ENCODE measurements around the gene CIBAR2.

The CIBAR2 gene

DNA sequence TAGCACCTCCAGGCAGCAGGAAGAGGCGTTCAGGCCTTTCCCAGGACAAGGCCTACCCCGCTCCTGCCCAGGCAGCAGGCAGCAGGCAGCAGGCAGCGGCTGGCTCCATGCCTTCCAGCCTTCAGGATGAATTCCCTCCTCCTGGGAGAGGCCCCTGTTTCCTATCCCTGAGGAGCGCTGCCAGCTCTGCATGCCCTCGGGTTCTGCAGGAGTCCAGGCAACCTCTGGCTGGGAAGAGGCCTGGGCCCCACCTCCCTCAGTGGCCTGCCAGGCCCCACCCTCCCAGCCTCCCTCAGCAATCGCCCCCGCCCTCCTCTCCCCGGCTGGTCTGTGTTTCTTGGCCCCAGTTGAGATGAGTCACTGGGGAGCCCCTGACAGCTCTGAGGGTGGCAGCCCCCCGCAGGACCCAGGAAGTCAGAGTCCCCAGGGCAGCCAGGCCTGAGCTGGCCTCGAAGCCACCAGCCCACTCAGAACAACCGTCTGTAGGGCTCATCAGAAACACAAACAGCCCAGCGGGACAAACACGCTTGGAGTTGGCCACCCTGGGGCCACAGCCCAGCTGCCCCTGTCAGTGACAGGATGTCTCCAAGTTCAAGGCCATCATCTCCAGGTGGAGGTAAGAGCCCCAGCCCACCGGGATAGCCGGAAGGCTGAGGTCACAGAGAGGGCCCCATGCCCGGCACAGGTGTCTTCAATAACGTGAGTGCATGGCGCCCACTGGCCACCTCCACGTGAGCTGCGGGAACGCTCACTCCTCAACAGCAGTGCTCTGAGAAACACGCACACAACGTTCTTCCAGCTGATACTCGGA lies 39.5 kb upstream of the CIBAR2 start:
- no peaks in the 10 kb centered on the region for H3K9me3 ChIP-seq (ENCODE audit: low read length)
- H3K36me3 ChIP-seq (ENCODE audit: insufficient read depth, low read length) = no peaks in the 10 kb centered on the region
- peak overlapping the region; percentile 23 for H3K9ac ChIP-seq (ENCODE audit: low read length)
- no peaks in the 10 kb centered on the region for H3K27me3 ChIP-seq (ENCODE audit: control insufficient read depth in 1 of 2, insufficient read depth in 2 of 2, low read length in 2 of 2)
- H3K4me3 ChIP-seq (ENCODE audit: low read depth in 1 of 2, low read length in 2 of 2) = no peak overlapping the region
- peaks cover 40% of the 10 kb centered on the region for H3K4me1 ChIP-seq (ENCODE audit: insufficient read depth, low read length)
- H3K27ac ChIP-seq (ENCODE audit: low read depth, low read length) = peak overlapping the region; percentile 73

DNA sequence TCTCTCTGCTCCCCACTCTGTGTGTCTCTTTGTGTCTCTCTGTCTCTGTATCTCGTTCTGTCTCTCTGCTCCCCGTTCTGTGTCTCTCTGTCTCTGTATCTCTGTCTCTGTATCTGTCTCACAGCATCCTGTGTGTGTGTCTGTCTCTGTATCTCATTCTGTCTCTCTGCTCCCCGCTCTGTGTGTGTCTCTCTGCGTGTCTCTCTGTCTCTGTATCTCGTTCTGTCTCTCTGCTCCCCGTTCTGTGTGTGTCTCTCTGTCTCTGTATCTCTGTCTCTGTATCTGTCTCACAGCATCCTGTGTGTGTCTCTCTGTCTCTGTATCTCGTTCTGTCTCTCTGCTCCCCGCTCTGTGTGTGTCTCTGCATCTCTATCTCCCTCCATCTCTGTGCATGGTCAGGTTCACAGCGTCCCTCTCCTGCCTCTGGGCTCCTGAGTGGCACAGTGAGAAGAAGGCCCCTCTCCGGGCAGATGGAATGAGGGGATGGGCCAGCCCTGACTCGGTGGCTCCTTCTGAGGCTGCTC lies 38.9 kb upstream of the CIBAR2 start:
- H3K27ac ChIP-seq (ENCODE audit: low read depth, low read length) = peak overlapping the region; percentile 57
- peak overlapping the region; percentile 23 for H3K9ac ChIP-seq (ENCODE audit: low read length)
- H3K36me3 ChIP-seq (ENCODE audit: insufficient read depth, low read length) = no peaks in the 10 kb centered on the region
- H3K9me3 ChIP-seq (ENCODE audit: low read length) = no peaks in the 10 kb centered on the region
- H3K4me3 ChIP-seq (ENCODE audit: low read depth in 1 of 2, low read length in 2 of 2) = no peak overlapping the region
- H3K4me1 ChIP-seq (ENCODE audit: insufficient read depth, low read length) = peaks cover 40% of the 10 kb centered on the region
- H3K27me3 ChIP-seq (ENCODE audit: control insufficient read depth in 1 of 2, insufficient read depth in 2 of 2, low read length in 2 of 2) = no peaks in the 10 kb centered on the region

DNA sequence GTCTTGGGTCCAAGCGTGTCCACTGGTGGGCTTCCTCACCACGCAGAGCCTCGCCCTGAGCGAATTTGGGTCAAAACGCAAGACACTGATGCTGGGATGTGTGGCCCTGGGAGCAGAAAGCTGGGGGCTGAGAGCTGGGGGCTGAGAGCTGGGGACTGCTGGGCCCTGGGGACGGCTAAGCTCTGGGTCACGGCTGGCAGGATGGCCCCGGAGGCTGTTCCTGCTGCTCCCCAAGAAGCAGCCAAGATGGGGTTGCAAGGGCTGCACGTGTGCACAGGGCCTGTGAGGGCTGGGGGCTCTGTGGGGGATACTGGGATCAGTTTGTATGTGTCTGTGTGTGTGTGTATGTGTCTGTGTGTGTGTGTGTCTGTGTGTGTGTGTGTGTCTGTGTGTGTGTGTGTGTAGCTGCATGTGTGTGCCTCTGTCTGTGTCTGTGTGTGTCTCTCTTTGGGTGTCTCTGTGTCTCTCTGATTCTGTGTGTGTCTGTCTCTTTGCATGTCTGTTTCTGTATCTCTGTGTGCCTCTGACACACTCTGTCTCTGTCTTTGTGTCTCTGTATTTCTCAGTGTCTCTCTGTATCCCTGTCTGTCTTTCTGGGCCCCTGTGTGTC lies 38.2 kb upstream of the CIBAR2 start:
- Histone ChIP-seq H3K9me3 (ENCODE audit: low read length) (no peaks in the 10 kb centered on the region), H3K27me3 (ENCODE audit: control insufficient read depth in 1 of 2, insufficient read depth in 2 of 2, low read length in 2 of 2) (no peaks in the 10 kb centered on the region), H3K4me1 (ENCODE audit: insufficient read depth, low read length) (peaks cover 40% of the 10 kb centered on the region), H3K27ac (ENCODE audit: low read depth, low read length) (peak overlapping the region; percentile 52), H3K4me3 (ENCODE audit: low read depth in 1 of 2, low read length in 2 of 2) (no peak overlapping the region), H3K36me3 (ENCODE audit: insufficient read depth, low read length) (no peaks in the 10 kb centered on the region), H3K9ac (ENCODE audit: low read length) (peak overlapping the region; percentile 23)

DNA sequence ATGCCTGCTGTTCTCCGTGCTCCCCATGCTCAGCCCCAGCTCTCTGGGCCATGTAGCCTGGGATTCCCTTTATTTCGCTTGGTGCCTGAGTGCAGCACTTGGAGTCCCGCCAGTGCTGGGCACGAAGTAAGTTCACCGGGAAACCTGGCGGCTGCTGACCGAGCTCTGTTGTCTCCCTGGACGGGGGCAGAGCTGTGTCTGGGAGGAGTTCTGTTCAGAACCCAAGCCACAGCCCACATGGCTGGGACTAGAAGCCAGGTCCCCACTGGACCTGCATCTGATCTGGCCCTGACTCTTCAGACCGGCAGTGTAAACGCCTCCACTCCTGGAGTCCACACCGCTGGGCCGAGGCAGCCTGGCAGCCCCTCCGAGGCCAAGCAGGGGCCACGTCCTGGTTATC lies 37.5 kb upstream of the CIBAR2 start:
- Histone ChIP-seq H3K36me3 (ENCODE audit: insufficient read depth, low read length) (no peaks in the 10 kb centered on the region), H3K9me3 (ENCODE audit: low read length) (no peaks in the 10 kb centered on the region), H3K27me3 (ENCODE audit: control insufficient read depth in 1 of 2, insufficient read depth in 2 of 2, low read length in 2 of 2) (no peaks in the 10 kb centered on the region), H3K4me1 (ENCODE audit: insufficient read depth, low read length) (peaks cover 40% of the 10 kb centered on the region), H3K27ac (ENCODE audit: low read depth, low read length) (peak overlapping the region; percentile 52), H3K9ac (ENCODE audit: low read length) (no peak overlapping the region), H3K4me3 (ENCODE audit: low read depth in 1 of 2, low read length in 2 of 2) (no peak overlapping the region)

DNA sequence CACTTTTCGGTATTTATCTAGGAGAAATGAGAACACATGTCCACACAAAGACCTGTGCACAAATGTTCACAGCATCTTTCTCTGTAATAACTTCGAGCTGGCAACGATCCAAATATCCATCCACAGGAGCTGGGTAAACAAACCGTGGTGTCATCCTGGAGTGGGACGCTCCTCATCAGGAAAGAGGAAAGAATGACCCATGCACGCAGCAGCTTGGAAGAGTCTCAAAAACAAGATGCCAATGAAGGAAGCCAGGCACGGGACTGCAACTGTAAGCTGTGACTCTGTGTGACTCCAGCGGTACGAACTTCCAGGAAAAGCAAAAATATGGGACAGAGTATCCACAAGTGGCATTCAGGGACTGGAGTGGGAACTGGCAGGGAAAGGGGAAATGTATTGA lies 36.7 kb upstream of the CIBAR2 start:
- Histone ChIP-seq H3K27me3 (ENCODE audit: control insufficient read depth in 1 of 2, insufficient read depth in 2 of 2, low read length in 2 of 2) (no peaks in the 10 kb centered on the region), H3K9ac (ENCODE audit: low read length) (no peak overlapping the region), H3K9me3 (ENCODE audit: low read length) (no peaks in the 10 kb centered on the region), H3K36me3 (ENCODE audit: insufficient read depth, low read length) (no peaks in the 10 kb centered on the region), H3K4me1 (ENCODE audit: insufficient read depth, low read length) (peaks cover 40% of the 10 kb centered on the region), H3K27ac (ENCODE audit: low read depth, low read length) (no peak overlapping the region), H3K4me3 (ENCODE audit: low read depth in 1 of 2, low read length in 2 of 2) (no peak overlapping the region)

DNA sequence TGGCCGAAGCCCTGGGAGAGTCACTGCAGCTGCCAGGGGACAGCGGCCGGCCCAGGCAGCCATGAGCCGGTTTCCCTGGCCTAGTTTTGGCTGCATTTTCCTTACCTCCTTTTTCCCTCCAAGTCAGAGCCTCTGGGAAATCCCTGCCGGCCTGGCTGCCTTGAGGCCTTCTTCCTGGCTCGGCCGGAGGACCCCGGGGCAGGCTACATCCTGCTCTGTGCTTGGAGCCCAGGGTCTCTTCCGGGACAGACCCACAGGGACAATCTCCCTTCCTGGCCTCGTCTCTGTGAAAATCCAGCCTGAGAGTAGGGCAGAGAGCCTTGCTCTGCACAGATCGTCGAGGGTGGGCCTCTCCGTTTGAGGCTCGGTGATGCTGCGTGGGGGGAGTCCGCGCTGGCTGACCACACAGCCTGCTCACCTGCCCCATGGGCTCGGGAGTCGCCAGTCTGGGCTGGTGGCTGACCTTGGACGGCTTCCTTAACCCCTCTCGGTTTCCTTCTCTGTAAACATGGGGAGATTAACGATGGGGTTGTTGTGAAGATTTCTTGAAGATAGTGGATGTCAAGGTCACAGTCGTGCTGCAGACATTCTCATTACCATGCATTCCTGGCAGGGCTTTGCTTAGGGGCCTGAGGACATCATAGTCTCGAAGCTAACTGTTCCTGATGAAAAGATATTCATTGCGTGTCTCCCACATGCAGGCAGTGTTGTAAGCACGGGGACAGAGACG lies 34.8 kb upstream of the CIBAR2 start:
- Histone ChIP-seq H3K9me3 (ENCODE audit: low read length) (no peaks in the 10 kb centered on the region), H3K27ac (ENCODE audit: low read depth, low read length) (no peak overlapping the region), H3K4me3 (ENCODE audit: low read depth in 1 of 2, low read length in 2 of 2) (no peak overlapping the region), H3K4me1 (ENCODE audit: insufficient read depth, low read length) (peaks cover 37% of the 10 kb centered on the region), H3K27me3 (ENCODE audit: control insufficient read depth in 1 of 2, insufficient read depth in 2 of 2, low read length in 2 of 2) (no peaks in the 10 kb centered on the region), H3K9ac (ENCODE audit: low read length) (no peak overlapping the region), H3K36me3 (ENCODE audit: insufficient read depth, low read length) (no peaks in the 10 kb centered on the region)

DNA sequence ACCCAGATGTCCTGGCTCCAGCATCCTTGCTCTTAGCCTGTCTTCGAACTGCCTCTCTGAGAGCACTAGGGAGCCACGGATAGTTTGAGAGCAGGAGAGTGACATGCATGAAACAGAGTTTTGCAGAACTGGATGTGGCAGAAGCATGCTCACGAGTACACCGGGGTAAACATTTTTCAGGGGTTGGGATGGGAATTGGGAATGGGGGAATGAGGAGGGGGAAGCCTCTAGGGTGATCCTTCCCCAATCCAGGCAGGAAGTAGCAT lies 34.2 kb upstream of the CIBAR2 start:
- H3K27me3 ChIP-seq (ENCODE audit: control insufficient read depth in 1 of 2, insufficient read depth in 2 of 2, low read length in 2 of 2) = no peaks in the 10 kb centered on the region
- H3K4me3 ChIP-seq (ENCODE audit: low read depth in 1 of 2, low read length in 2 of 2) = no peak overlapping the region
- H3K4me1 ChIP-seq (ENCODE audit: insufficient read depth, low read length) = peaks cover 33% of the 10 kb centered on the region
- H3K9me3 ChIP-seq (ENCODE audit: low read length) = no peaks in the 10 kb centered on the region
- no peaks in the 10 kb centered on the region for H3K36me3 ChIP-seq (ENCODE audit: insufficient read depth, low read length)
- no peak overlapping the region for H3K27ac ChIP-seq (ENCODE audit: low read depth, low read length)
- H3K9ac ChIP-seq (ENCODE audit: low read length) = no peak overlapping the region

DNA sequence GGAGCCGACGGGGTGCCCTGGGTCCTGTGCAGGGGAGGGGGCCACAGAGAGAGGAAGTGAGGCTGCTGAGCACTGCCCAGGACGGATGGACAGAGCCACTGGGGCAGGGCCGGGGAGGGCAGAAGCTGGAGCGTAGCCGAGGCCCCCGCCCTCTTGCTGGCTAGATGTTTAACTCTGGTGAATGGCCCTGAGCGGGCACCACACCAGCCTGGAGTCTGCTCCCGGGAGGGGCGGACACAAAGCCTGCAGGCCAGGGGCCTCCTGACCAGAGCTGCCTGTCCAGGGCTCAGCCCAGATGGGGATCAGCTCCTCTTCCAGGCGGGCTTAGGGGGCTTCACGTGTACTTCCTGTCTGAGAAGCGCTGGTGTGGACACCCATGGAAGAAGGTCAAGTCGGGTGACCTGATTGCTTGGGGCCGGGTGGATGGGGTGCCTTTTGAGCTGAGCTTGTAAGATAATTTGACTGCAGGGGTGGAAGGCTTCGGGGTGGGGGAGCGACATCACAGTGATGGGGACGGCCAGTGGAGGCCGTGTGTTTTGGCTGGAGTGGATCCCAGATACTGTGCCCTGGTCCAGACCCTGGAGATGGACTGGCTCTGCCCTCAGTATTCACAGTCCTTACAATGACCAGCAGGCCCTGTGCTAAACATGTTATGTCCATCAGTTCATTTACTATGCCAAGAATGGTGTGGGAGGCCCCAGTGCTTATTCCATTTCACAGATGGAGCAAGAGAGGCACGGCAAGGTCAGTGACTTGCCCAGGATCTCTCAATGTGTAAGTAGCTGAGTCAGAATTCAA lies 33.7 kb upstream of the CIBAR2 start:
- H3K9me3 ChIP-seq (ENCODE audit: low read length) = no peaks in the 10 kb centered on the region
- H3K4me3 ChIP-seq (ENCODE audit: low read depth in 1 of 2, low read length in 2 of 2) = no peak overlapping the region
- H3K9ac ChIP-seq (ENCODE audit: low read length) = no peak overlapping the region
- H3K27ac ChIP-seq (ENCODE audit: low read depth, low read length) = no peak overlapping the region
- H3K27me3 ChIP-seq (ENCODE audit: control insufficient read depth in 1 of 2, insufficient read depth in 2 of 2, low read length in 2 of 2) = no peaks in the 10 kb centered on the region
- peaks cover 27% of the 10 kb centered on the region for H3K4me1 ChIP-seq (ENCODE audit: insufficient read depth, low read length)
- H3K36me3 ChIP-seq (ENCODE audit: insufficient read depth, low read length) = no peaks in the 10 kb centered on the region

DNA sequence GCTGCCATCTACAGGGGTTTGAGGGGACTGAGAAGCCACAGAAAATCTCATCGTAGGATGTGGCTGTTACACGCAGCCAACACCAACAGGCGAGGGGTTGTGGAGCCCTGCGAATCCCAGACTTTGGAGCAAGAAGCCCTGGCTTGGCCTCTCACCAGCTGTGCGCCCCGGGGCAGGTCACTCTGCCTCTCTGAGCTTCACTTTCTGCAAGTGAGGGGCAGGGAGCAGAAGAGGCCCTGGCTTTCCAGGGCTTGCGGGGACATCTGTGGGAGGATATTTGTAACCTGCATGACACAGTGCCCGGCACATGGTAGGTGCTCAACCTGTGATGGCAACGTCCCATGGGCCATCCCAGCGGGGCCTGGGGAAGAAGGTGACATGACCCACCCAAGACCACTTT lies 32.9 kb upstream of the CIBAR2 start:
- no peaks in the 10 kb centered on the region for H3K27me3 ChIP-seq (ENCODE audit: control insufficient read depth in 1 of 2, insufficient read depth in 2 of 2, low read length in 2 of 2)
- no peak overlapping the region for H3K9ac ChIP-seq (ENCODE audit: low read length)
- H3K4me3 ChIP-seq (ENCODE audit: low read depth in 1 of 2, low read length in 2 of 2) = no peak overlapping the region
- no peaks in the 10 kb centered on the region for H3K9me3 ChIP-seq (ENCODE audit: low read length)
- H3K36me3 ChIP-seq (ENCODE audit: insufficient read depth, low read length) = no peaks in the 10 kb centered on the region
- H3K27ac ChIP-seq (ENCODE audit: low read depth, low read length) = no peak overlapping the region
- H3K4me1 ChIP-seq (ENCODE audit: insufficient read depth, low read length) = peaks cover 20% of the 10 kb centered on the region

DNA sequence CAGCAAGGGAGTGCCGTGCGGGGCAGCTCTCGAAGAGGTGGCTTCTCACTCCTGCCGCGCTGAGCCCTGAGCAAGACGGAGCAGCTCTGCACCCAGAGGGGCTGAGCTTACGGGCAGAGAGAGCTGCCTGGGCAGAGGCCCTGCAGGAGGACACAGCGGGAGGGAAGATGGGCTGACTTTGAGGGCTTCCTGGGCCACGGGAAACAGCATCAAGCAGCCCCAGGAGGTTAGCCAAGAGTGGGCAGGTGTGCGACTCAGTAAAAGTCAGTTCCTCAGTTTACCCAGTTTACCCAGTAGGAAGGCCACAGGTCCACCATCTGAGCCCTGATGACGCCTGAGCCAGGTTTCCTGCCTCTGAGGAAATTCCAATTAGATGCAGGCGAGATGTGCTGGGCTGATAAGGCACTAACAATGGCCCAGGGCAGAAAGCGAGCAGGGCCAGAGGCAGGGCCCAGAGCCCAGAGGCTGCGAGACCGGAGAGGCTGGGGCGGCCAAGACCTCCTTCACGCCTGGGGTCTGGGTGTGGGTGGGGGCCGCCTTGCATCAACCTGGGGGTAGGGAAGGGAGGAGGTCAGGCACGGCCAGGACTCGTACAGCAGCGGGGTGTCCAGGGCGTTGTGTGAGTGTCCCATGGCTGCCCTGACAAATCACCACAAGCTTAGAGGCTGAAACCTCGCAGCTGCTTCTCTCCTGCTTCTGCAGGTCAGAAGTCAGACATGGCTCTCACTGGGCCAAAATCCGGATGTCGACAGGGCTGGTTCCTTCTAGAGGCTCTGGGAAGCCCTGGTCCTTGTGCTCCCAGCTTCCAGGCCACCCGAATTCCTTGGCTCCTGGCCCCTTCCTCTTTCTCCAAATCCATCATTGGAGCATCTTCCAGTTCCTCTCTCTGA lies 32.0 kb upstream of the CIBAR2 start:
- no peaks in the 10 kb centered on the region for H3K9me3 ChIP-seq (ENCODE audit: low read length)
- H3K4me3 ChIP-seq (ENCODE audit: low read depth in 1 of 2, low read length in 2 of 2) = no peak overlapping the region
- no peaks in the 10 kb centered on the region for H3K27me3 ChIP-seq (ENCODE audit: control insufficient read depth in 1 of 2, insufficient read depth in 2 of 2, low read length in 2 of 2)
- no peaks in the 10 kb centered on the region for H3K36me3 ChIP-seq (ENCODE audit: insufficient read depth, low read length)
- H3K4me1 ChIP-seq (ENCODE audit: insufficient read depth, low read length) = peaks cover 11% of the 10 kb centered on the region
- no peak overlapping the region for H3K9ac ChIP-seq (ENCODE audit: low read length)
- no peak overlapping the region for H3K27ac ChIP-seq (ENCODE audit: low read depth, low read length)

All from muscle layer of colon (tissue), 2 donors.